Measurements from ENCODE around the gene NR1I3. TPM values are rescaled to one million over a fixed set of nuclear protein-coding genes. Genes with fewer than 3 reads are reported as not detected.

NR1I3 gene
- total RNA-seq, 4 donors from 2014 or later: not detected

- H3K27ac ChIP-seq: peak overlapping the region in 1 of 4 donors; percentile 59
- in situ Hi-C loops (cut with MboI; ENCODE audit: low sequenced_read_pairs in 4 of 4): loop anchor here in 2 of 4 donors (25.0 kb wide), 1 partner anchor 519 kb away; the partner anchor contains the start of gene DUSP12 (in 2 of the 2)
- TF ChIP-seq POLR2A (IDR thresholded peaks at IDR 0.05) (no peak), CTCF (IDR thresholded peaks at IDR 0.05 in 4 of 5, conservative IDR thresholded peaks at IDR 0.05 in 1 of 5) (no peak)
- H3K4me3 ChIP-seq: no peak overlapping the region
- no peak for ATAC-seq
- no peaks in the 10 kb centered on the region for H3K4me1 ChIP-seq
- no peak for DNase-seq
- H3K27me3 ChIP-seq: no peaks in the 10 kb centered on the region
- no peaks in the 10 kb centered on the region for H3K9me3 ChIP-seq
- H3K36me3 ChIP-seq: peaks cover 0 to 13% of the 10 kb centered on the region in 2 donors
- intact Hi-C loops (cut with DNase I; ENCODE audit: low total_unique reads): no loop called here
Measured at GRCh38 chr1:161218301-161219077, 19.5 kb downstream of the NR1I3 start.

GRCh38 chr1:161217831-161218230, 20.2 kb downstream of the NR1I3 start:
- no peak for ATAC-seq
- H3K9me3 ChIP-seq: no peaks in the 10 kb centered on the region
- H3K36me3 ChIP-seq: peaks cover 0 to 20% of the 10 kb centered on the region in 2 donors
- no peaks in the 10 kb centered on the region for H3K4me1 ChIP-seq
- peak overlapping the region in 1 of 4 donors; percentile 19 for H3K4me3 ChIP-seq
- intact Hi-C loops (cut with DNase I; ENCODE audit: low total_unique reads): no loop called here
- TF ChIP-seq POLR2A (IDR thresholded peaks at IDR 0.05): no peak
- no peak for TF ChIP-seq CTCF (IDR thresholded peaks at IDR 0.05 in 4 of 5, conservative IDR thresholded peaks at IDR 0.05 in 1 of 5)
- H3K27me3 ChIP-seq: no peaks in the 10 kb centered on the region
- no peak for DNase-seq
- in situ Hi-C loops (cut with MboI; ENCODE audit: low sequenced_read_pairs in 4 of 4): loop anchor here in 2 of 4 donors (25.0 kb wide), 1 partner anchor 519 kb away; the partner anchor contains the start of gene DUSP12 (in 2 of the 2)
- peak overlapping the region in 3 of 4 donors; percentile 5 to 59 (median 54) for H3K27ac ChIP-seq

- in situ Hi-C loops (cut with MboI; ENCODE audit: low sequenced_read_pairs in 4 of 4): loop anchor here in 2 of 4 donors (25.0 kb wide), 1 partner anchor 520 kb away; the partner anchor contains the start of gene DUSP12 (in 2 of the 2)
- peak overlapping the region; percentile 56 to 77 (median 62) for H3K27ac ChIP-seq
Measured at GRCh38 chr1:161216945-161217712, 20.9 kb downstream of the NR1I3 start.

More at GRCh38 chr1:161216945-161217712, 20.9 kb downstream of the NR1I3 start:
- Histone ChIP-seq H3K4me3 (peak overlapping the region in 1 of 4 donors; percentile 19), H3K9me3 (no peaks in the 10 kb centered on the region), H3K4me1 (no peaks in the 10 kb centered on the region), H3K27me3 (no peaks in the 10 kb centered on the region), H3K36me3 (peaks cover 0 to 27% of the 10 kb centered on the region in 2 donors)
- TF ChIP-seq CTCF (IDR thresholded peaks at IDR 0.05 in 4 of 5, conservative IDR thresholded peaks at IDR 0.05 in 1 of 5) (no peak), POLR2A (IDR thresholded peaks at IDR 0.05) (peak; percentile 19 to 44)
- DNase-seq: peak in 1 of 2 donors; percentile 37
- intact Hi-C loops (cut with DNase I; ENCODE audit: low total_unique reads): no loop called here
- ATAC-seq: peak; percentile 74 to 77

Measured in gastrocnemius medialis (tissue), 4 donors.